Measurements from ENCODE around the gene SIGLEC10. TPM values are rescaled to one million over a fixed set of nuclear protein-coding genes. Genes with fewer than 3 reads are reported as not detected.

Gene SIGLEC10
- total RNA-seq, 1 donor from 2014 or later: not detected

GRCh38 chr19:51386882-51387520 lies 30.4 kb downstream of the SIGLEC10 start:
- DNase-seq (ENCODE audit: low read depth, low spot score): no peak
- no peaks in the 10 kb centered on the region for H3K9me3 Mint-ChIP-seq

GRCh38 chr19:51382004-51382403 lies 35.4 kb downstream of the SIGLEC10 start:
- no peak overlapping the region for H3K27ac Mint-ChIP-seq (ENCODE audit: unreplicated experiment)
- no peaks in the 10 kb centered on the region for H3K4me1 Mint-ChIP-seq
- no peaks in the 10 kb centered on the region for H3K27me3 Mint-ChIP-seq (ENCODE audit: low read depth)
- DNase-seq (ENCODE audit: low read depth, low spot score): no peak
- no peak for TF ChIP-seq CTCF (conservative IDR thresholded peaks at IDR 0.05)
- no peaks in the 10 kb centered on the region for H3K36me3 Mint-ChIP-seq (ENCODE audit: low read depth)
- H3K9me3 Mint-ChIP-seq: no peaks in the 10 kb centered on the region
- no peak overlapping the region for H3K4me3 Mint-ChIP-seq

More at GRCh38 chr19:51386882-51387520, 30.4 kb downstream of the SIGLEC10 start:
- H3K4me1 Mint-ChIP-seq: peaks cover 11% of the 10 kb centered on the region
- no peak overlapping the region for H3K27ac Mint-ChIP-seq (ENCODE audit: unreplicated experiment)
- H3K36me3 Mint-ChIP-seq (ENCODE audit: low read depth): no peaks in the 10 kb centered on the region
- H3K27me3 Mint-ChIP-seq (ENCODE audit: low read depth): no peaks in the 10 kb centered on the region
- H3K4me3 Mint-ChIP-seq: no peak overlapping the region
- no peak for TF ChIP-seq CTCF (conservative IDR thresholded peaks at IDR 0.05)

- Mint-ChIP-seq H3K27me3 (ENCODE audit: low read depth) (no peaks in the 10 kb centered on the region), H3K4me1 (no peaks in the 10 kb centered on the region), H3K9me3 (no peaks in the 10 kb centered on the region), H3K4me3 (no peak overlapping the region), H3K36me3 (ENCODE audit: low read depth) (no peaks in the 10 kb centered on the region), H3K27ac (ENCODE audit: unreplicated experiment) (no peak overlapping the region)
- DNase-seq (ENCODE audit: low read depth, low spot score): no peak
- no peak for TF ChIP-seq CTCF (conservative IDR thresholded peaks at IDR 0.05)
Measured at GRCh38 chr19:51380379-51380778, 37.1 kb downstream of the SIGLEC10 start.

- no peak overlapping the region for H3K4me3 Mint-ChIP-seq
- no peak for TF ChIP-seq CTCF (conservative IDR thresholded peaks at IDR 0.05)
- H3K36me3 Mint-ChIP-seq (ENCODE audit: low read depth): no peaks in the 10 kb centered on the region
- no peaks in the 10 kb centered on the region for H3K9me3 Mint-ChIP-seq
- no peak for DNase-seq (ENCODE audit: low read depth, low spot score)
- H3K27ac Mint-ChIP-seq (ENCODE audit: unreplicated experiment): no peak overlapping the region
- H3K27me3 Mint-ChIP-seq (ENCODE audit: low read depth): no peaks in the 10 kb centered on the region
- no peaks in the 10 kb centered on the region for H3K4me1 Mint-ChIP-seq
Measured at GRCh38 chr19:51377422-51377821, 40.0 kb downstream of the SIGLEC10 start.

- no peak for DNase-seq (ENCODE audit: low read depth, low spot score)
- no peak for TF ChIP-seq CTCF (conservative IDR thresholded peaks at IDR 0.05)
- H3K27ac Mint-ChIP-seq (ENCODE audit: unreplicated experiment): no peak overlapping the region
- H3K4me1 Mint-ChIP-seq: no peaks in the 10 kb centered on the region
- no peaks in the 10 kb centered on the region for H3K27me3 Mint-ChIP-seq (ENCODE audit: low read depth)
- H3K9me3 Mint-ChIP-seq: no peaks in the 10 kb centered on the region
- no peak overlapping the region for H3K4me3 Mint-ChIP-seq
- no peaks in the 10 kb centered on the region for H3K36me3 Mint-ChIP-seq (ENCODE audit: low read depth)
Measured at GRCh38 chr19:51375504-51376221, 41.8 kb downstream of the SIGLEC10 start.
